ENCODE results near the gene TVP23C. TPM values are rescaled to one million over a fixed set of nuclear protein-coding genes. Genes with fewer than 3 reads are reported as not detected.
"Not testable (repeated sequence)": the region's sequence is repeated elsewhere in the genome, so short reads cannot be mapped to it uniquely, and the experiment has no call there.

Gene TVP23C
- total RNA-seq (10 to 100 TPM; 12.8 to 25.6 (median 22.8) TPM), polyA plus RNA-seq (1 to 10 TPM; 4.6 to 5.2 TPM), total RNA-seq (12.1 reads per million, percentile 40 among the genes with 10 or more reads in this experiment)

GRCh38 chr17:15563375-15563857 lies at the start of gene TVP23C:
TSS of gene TVP23C (minus strand) at chr17:15563483. CDS start at chr17:15563448, 35 bp downstream.
- H3K4me1 ChIP-seq (ENCODE audit: control insufficient read depth in 2 of 2, insufficient read depth in 2 of 2, low read length in 2 of 2); intact Hi-C loops (cut with micrococcal nuclease); POLR2A ChIA-PET; H3K36me3 ChIP-seq (ENCODE audit: control insufficient read depth in 2 of 3, insufficient read depth in 3 of 3, low read length in 3 of 3); H3K27me3 ChIP-seq (ENCODE audit: control insufficient read depth in 2 of 2, insufficient read depth in 2 of 2, low read length in 2 of 2); H3K27me3 Mint-ChIP-seq; CTCF ChIA-PET; H3K9me3 Mint-ChIP-seq; H3K9me3 ChIP-seq (ENCODE audit: control insufficient read depth in 2 of 3, low read length in 3 of 3): not testable (repeated sequence)
- peaks cover 2 to 23% (median 13%) of the 10 kb centered on the region in 7 donors for H3K4me1 Mint-ChIP-seq
- peak within 1 kb of the TSS; percentile 84 to 99 (median 92) for H3K4me3 Mint-ChIP-seq
- Histone ChIP-seq H3K27ac (ENCODE audit: low read depth, low read length) (peak within 1 kb of the TSS; percentile 66), H3K4me3 (ENCODE audit: low read length) (peak within 1 kb of the TSS; percentile 47)
- DNase-seq (peak; percentile 60 to 77 (median 65)), ATAC-seq (peak; percentile 89)
- peak within 1 kb of the TSS; percentile 71 to 96 (median 84) for H3K27ac Mint-ChIP-seq
- H3K36me3 Mint-ChIP-seq: peaks cover 0 to 11% (median 0%) of the 10 kb centered on the region in 5 donors

- H3K4me3 ChIP-seq (ENCODE audit: low read length); H3K27me3 ChIP-seq (ENCODE audit: control insufficient read depth in 2 of 2, insufficient read depth in 2 of 2, low read length in 2 of 2); H3K4me1 ChIP-seq (ENCODE audit: control insufficient read depth in 2 of 2, insufficient read depth in 2 of 2, low read length in 2 of 2); ATAC-seq; CTCF ChIA-PET; H3K36me3 ChIP-seq (ENCODE audit: control insufficient read depth in 2 of 3, insufficient read depth in 3 of 3, low read length in 3 of 3); H3K9me3 ChIP-seq (ENCODE audit: control insufficient read depth in 2 of 3, low read length in 3 of 3); H3K27ac ChIP-seq (ENCODE audit: low read depth, low read length); H3K4me3 Mint-ChIP-seq; intact Hi-C loops (cut with micrococcal nuclease); POLR2A ChIA-PET; DNase-seq; H3K36me3 Mint-ChIP-seq; H3K27ac Mint-ChIP-seq; H3K9me3 Mint-ChIP-seq: not testable (repeated sequence)
- Mint-ChIP-seq H3K27me3 (peaks cover 0 to 12% (median 7%) of the 10 kb centered on the region in 5 donors), H3K4me1 (peaks cover 0 to 32% (median 21%) of the 10 kb centered on the region in 7 donors)
Observed at GRCh38 chr17:15592960-15593359, 29.7 kb upstream of the TVP23C start.

GRCh38 chr17:15591986-15592385 lies 28.7 kb upstream of the TVP23C start:
- H3K4me3 ChIP-seq (ENCODE audit: low read length); CTCF ChIA-PET; H3K4me1 ChIP-seq (ENCODE audit: control insufficient read depth in 2 of 2, insufficient read depth in 2 of 2, low read length in 2 of 2); H3K27me3 ChIP-seq (ENCODE audit: control insufficient read depth in 2 of 2, insufficient read depth in 2 of 2, low read length in 2 of 2); ATAC-seq; DNase-seq; POLR2A ChIA-PET; H3K9me3 ChIP-seq (ENCODE audit: control insufficient read depth in 2 of 3, low read length in 3 of 3); H3K36me3 Mint-ChIP-seq; H3K36me3 ChIP-seq (ENCODE audit: control insufficient read depth in 2 of 3, insufficient read depth in 3 of 3, low read length in 3 of 3); H3K4me3 Mint-ChIP-seq; H3K27ac ChIP-seq (ENCODE audit: low read depth, low read length); intact Hi-C loops (cut with micrococcal nuclease); H3K9me3 Mint-ChIP-seq: not testable (repeated sequence)
- H3K27ac Mint-ChIP-seq: peak overlapping the region in 1 of 9 donors; percentile 50
- peaks cover 0 to 35% (median 22%) of the 10 kb centered on the region in 7 donors for H3K4me1 Mint-ChIP-seq
- H3K27me3 Mint-ChIP-seq: peaks cover 0 to 12% (median 8%) of the 10 kb centered on the region in 5 donors

GRCh38 chr17:15590844-15591243 lies 27.6 kb upstream of the TVP23C start:
- Mint-ChIP-seq H3K27ac (peak overlapping the region in 2 of 9 donors; percentile 48 to 52), H3K36me3 (peaks cover 0 to 12% (median 0%) of the 10 kb centered on the region in 5 donors), H3K4me1 (peaks cover 0 to 38% (median 22%) of the 10 kb centered on the region in 7 donors), H3K27me3 (peaks cover 0 to 17% (median 8%) of the 10 kb centered on the region in 5 donors), H3K4me3 (peak overlapping the region in 3 of 10 donors; percentile 26 to 56 (median 43))
- H3K4me1 ChIP-seq (ENCODE audit: control insufficient read depth in 2 of 2, insufficient read depth in 2 of 2, low read length in 2 of 2); DNase-seq; POLR2A ChIA-PET; H3K27me3 ChIP-seq (ENCODE audit: control insufficient read depth in 2 of 2, insufficient read depth in 2 of 2, low read length in 2 of 2); H3K4me3 ChIP-seq (ENCODE audit: low read length); H3K9me3 Mint-ChIP-seq; H3K36me3 ChIP-seq (ENCODE audit: control insufficient read depth in 2 of 3, insufficient read depth in 3 of 3, low read length in 3 of 3); CTCF ChIA-PET; ATAC-seq; H3K9me3 ChIP-seq (ENCODE audit: control insufficient read depth in 2 of 3, low read length in 3 of 3); intact Hi-C loops (cut with micrococcal nuclease); H3K27ac ChIP-seq (ENCODE audit: low read depth, low read length): not testable (repeated sequence)

- H3K4me1 ChIP-seq (ENCODE audit: control insufficient read depth in 2 of 2, insufficient read depth in 2 of 2, low read length in 2 of 2); H3K27ac ChIP-seq (ENCODE audit: low read depth, low read length); CTCF ChIA-PET; H3K9me3 ChIP-seq (ENCODE audit: control insufficient read depth in 2 of 3, low read length in 3 of 3); POLR2A ChIA-PET; H3K4me3 ChIP-seq (ENCODE audit: low read length); H3K27me3 ChIP-seq (ENCODE audit: control insufficient read depth in 2 of 2, insufficient read depth in 2 of 2, low read length in 2 of 2); intact Hi-C loops (cut with micrococcal nuclease); H3K36me3 ChIP-seq (ENCODE audit: control insufficient read depth in 2 of 3, insufficient read depth in 3 of 3, low read length in 3 of 3); H3K9me3 Mint-ChIP-seq: not testable (repeated sequence)
- H3K27ac Mint-ChIP-seq: peak overlapping the region in 2 of 9 donors; percentile 48 to 88
- DNase-seq (peak in 2 of 9 donors; percentile 2 to 24), ATAC-seq (peak; percentile 63)
- peaks cover 0 to 17% (median 8%) of the 10 kb centered on the region in 5 donors for H3K27me3 Mint-ChIP-seq
- H3K4me1 Mint-ChIP-seq: peaks cover 0 to 38% (median 22%) of the 10 kb centered on the region in 7 donors
- H3K4me3 Mint-ChIP-seq: peak overlapping the region in 8 of 10 donors; percentile 43 to 85 (median 53)
- peaks cover 0 to 12% (median 0%) of the 10 kb centered on the region in 5 donors for H3K36me3 Mint-ChIP-seq
Observed at GRCh38 chr17:15589544-15590536, 26.6 kb upstream of the TVP23C start.

- H3K9me3 ChIP-seq (ENCODE audit: control insufficient read depth in 2 of 3, low read length in 3 of 3); DNase-seq; CTCF ChIA-PET; H3K4me1 ChIP-seq (ENCODE audit: control insufficient read depth in 2 of 2, insufficient read depth in 2 of 2, low read length in 2 of 2); H3K27me3 ChIP-seq (ENCODE audit: control insufficient read depth in 2 of 2, insufficient read depth in 2 of 2, low read length in 2 of 2); H3K27ac Mint-ChIP-seq; H3K4me3 ChIP-seq (ENCODE audit: low read length); POLR2A ChIA-PET; H3K9me3 Mint-ChIP-seq; H3K27ac ChIP-seq (ENCODE audit: low read depth, low read length); intact Hi-C loops (cut with micrococcal nuclease); H3K36me3 ChIP-seq (ENCODE audit: control insufficient read depth in 2 of 3, insufficient read depth in 3 of 3, low read length in 3 of 3); ATAC-seq: not testable (repeated sequence)
- Mint-ChIP-seq H3K4me1 (peaks cover 0 to 35% (median 22%) of the 10 kb centered on the region in 7 donors), H3K36me3 (peaks cover 0 to 12% (median 0%) of the 10 kb centered on the region in 5 donors), H3K4me3 (peak overlapping the region in 1 of 10 donors; percentile 33), H3K27me3 (peaks cover 0 to 16% (median 8%) of the 10 kb centered on the region in 5 donors)
Observed at GRCh38 chr17:15588017-15588416, 24.7 kb upstream of the TVP23C start.

All from naive thymus-derived CD4-positive, alpha-beta T cell (primary cell).